ENCODE data around the gene SCD5. TPM values are rescaled to one million over a fixed set of nuclear protein-coding genes. Genes with fewer than 3 reads are reported as not detected.

Gene SCD5
- total RNA-seq, 1 donor from 2014 or later, result 14.6 TPM

GRCh38 chr4:82624819-82625218, 173.8 kb downstream of the SCD5 start:
- Mint-ChIP-seq H3K4me3 (ENCODE audit: low read depth) (no peak overlapping the region), H3K27ac (no peak overlapping the region), H3K36me3 (ENCODE audit: insufficient read depth) (no peaks in the 10 kb centered on the region), H3K9me3 (ENCODE audit: low read depth) (no peaks in the 10 kb centered on the region), H3K4me1 (ENCODE audit: low read depth) (peaks cover 20% of the 10 kb centered on the region), H3K27me3 (peaks cover 26% of the 10 kb centered on the region)
- DNase-seq (ENCODE audit: low spot score, unreplicated experiment), result no peak
- no peak for TF ChIP-seq CTCF (IDR thresholded peaks at IDR 0.05; ENCODE audit: unreplicated experiment)

- Mint-ChIP-seq H3K4me3 (ENCODE audit: low read depth) (no peak overlapping the region), H3K27me3 (peaks cover 23% of the 10 kb centered on the region), H3K36me3 (ENCODE audit: insufficient read depth) (no peaks in the 10 kb centered on the region), H3K9me3 (ENCODE audit: low read depth) (no peaks in the 10 kb centered on the region), H3K4me1 (ENCODE audit: low read depth) (peaks cover 12% of the 10 kb centered on the region), H3K27ac (no peak overlapping the region)
- no peak for DNase-seq (ENCODE audit: low spot score, unreplicated experiment)
- TF ChIP-seq CTCF (IDR thresholded peaks at IDR 0.05; ENCODE audit: unreplicated experiment), result no peak
These were observed 175.4 kb downstream of the SCD5 start for GRCh38 chr4:82623121-82623683.

- no peak for DNase-seq (ENCODE audit: low spot score, unreplicated experiment)
- Mint-ChIP-seq H3K36me3 (ENCODE audit: insufficient read depth) (no peaks in the 10 kb centered on the region), H3K27me3 (peaks cover 7% of the 10 kb centered on the region), H3K27ac (no peak overlapping the region), H3K9me3 (ENCODE audit: low read depth) (no peaks in the 10 kb centered on the region), H3K4me3 (ENCODE audit: low read depth) (no peak overlapping the region), H3K4me1 (ENCODE audit: low read depth) (peaks cover 12% of the 10 kb centered on the region)
- no peak for TF ChIP-seq CTCF (IDR thresholded peaks at IDR 0.05; ENCODE audit: unreplicated experiment)
These were observed 177.3 kb downstream of the SCD5 start for GRCh38 chr4:82621251-82621650.

GRCh38 chr4:82620126-82620735, 178.4 kb downstream of the SCD5 start:
- DNase-seq (ENCODE audit: low spot score, unreplicated experiment), result no peak
- H3K27me3 Mint-ChIP-seq, result peaks cover 3% of the 10 kb centered on the region
- H3K9me3 Mint-ChIP-seq (ENCODE audit: low read depth), result no peaks in the 10 kb centered on the region
- no peak overlapping the region for H3K27ac Mint-ChIP-seq
- no peaks in the 10 kb centered on the region for H3K36me3 Mint-ChIP-seq (ENCODE audit: insufficient read depth)
- no peak overlapping the region for H3K4me3 Mint-ChIP-seq (ENCODE audit: low read depth)
- peaks cover 12% of the 10 kb centered on the region for H3K4me1 Mint-ChIP-seq (ENCODE audit: low read depth)
- no peak for TF ChIP-seq CTCF (IDR thresholded peaks at IDR 0.05; ENCODE audit: unreplicated experiment)

GRCh38 chr4:82618103-82618720, 180.4 kb downstream of the SCD5 start:
- no peak overlapping the region for H3K4me3 Mint-ChIP-seq (ENCODE audit: low read depth)
- no peaks in the 10 kb centered on the region for H3K27me3 Mint-ChIP-seq
- no peak overlapping the region for H3K27ac Mint-ChIP-seq
- TF ChIP-seq CTCF (IDR thresholded peaks at IDR 0.05; ENCODE audit: unreplicated experiment), result no peak
- DNase-seq (ENCODE audit: low spot score, unreplicated experiment), result no peak
- H3K9me3 Mint-ChIP-seq (ENCODE audit: low read depth), result no peaks in the 10 kb centered on the region
- no peaks in the 10 kb centered on the region for H3K36me3 Mint-ChIP-seq (ENCODE audit: insufficient read depth)
- peaks cover 13% of the 10 kb centered on the region for H3K4me1 Mint-ChIP-seq (ENCODE audit: low read depth)
